CD4-positive, alpha-beta T cell treated with Interleukin-1 beta for 1 hour (primary cell): ENCODE data around the gene SREK1IP1.
A peak's percentile ranks its signal among the peaks of the same experiment; 100 is the strongest.

Experiments used
- DNase-seq, 2 donors: peaks; one replicate each; pipeline ENCODE4 v3.0.0-alpha.2; 2020 to 2022

SREK1IP1 gene

GRCh38 chr5:64768358-64769312 is at the start of gene SREK1IP1, which contains the start of gene CWC27:
Gene SREK1IP1 (minus strand): TSS chr5:64768691. CDS start chr5:64768517, 174 bp downstream.
Gene CWC27 (plus strand): TSS chr5:64768930. CDS start chr5:64769147, 217 bp downstream.
- DNase-seq = peak; percentile 81 to 87

DNA sequence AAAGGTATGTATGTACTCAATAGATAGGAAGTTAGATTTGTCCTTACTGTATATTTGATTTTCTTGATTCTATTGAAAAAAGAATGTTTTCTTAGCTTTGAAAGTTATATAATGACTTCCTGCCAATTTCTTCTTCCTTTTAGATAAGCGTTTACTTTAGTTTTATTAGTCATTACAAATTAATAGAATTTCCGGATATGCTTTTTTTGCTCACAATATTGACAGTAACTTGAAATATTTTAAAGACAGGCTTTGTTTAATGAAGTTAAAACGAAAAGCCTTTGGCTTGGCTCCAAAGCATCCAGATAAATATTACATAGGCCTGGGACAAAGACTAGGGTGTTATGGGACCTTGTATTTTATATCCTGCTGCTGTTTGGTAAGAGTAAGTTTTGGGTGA is 49.8 kb upstream of the SREK1IP1 start:
- DNase-seq = no peak

GRCh38 chr5:64814073-64814472 is 45.6 kb upstream of the SREK1IP1 start:
- DNase-seq = no peak

DNA sequence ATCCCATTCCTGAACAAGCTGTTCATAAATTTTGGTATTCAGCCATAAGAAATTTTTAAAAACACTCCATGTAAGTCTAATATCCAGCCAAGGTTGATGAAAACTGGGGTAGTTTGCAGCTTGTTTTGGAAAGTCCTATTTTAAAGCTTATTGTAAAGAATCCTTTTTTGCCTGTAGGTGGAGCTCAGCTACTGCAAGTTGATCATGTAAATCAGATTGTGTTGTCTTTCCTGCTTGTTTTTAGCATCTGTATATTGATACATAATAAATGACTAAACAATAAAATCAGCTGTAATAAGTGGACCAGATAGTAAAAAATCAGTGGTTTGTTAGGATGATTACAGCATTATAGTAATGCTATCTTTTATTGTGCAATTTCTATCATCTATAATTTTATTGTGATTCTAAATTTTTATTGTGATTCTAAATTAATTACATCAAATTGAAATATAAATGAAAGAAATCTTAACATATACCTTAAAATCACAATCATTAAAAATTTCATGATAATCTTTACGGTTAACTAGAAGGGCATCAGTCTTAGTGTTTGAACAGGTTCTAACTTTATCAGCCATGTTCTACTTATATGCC is 42.7 kb upstream of the SREK1IP1 start:
- peak in 1 of 2 donors; percentile 49 for DNase-seq

DNA sequence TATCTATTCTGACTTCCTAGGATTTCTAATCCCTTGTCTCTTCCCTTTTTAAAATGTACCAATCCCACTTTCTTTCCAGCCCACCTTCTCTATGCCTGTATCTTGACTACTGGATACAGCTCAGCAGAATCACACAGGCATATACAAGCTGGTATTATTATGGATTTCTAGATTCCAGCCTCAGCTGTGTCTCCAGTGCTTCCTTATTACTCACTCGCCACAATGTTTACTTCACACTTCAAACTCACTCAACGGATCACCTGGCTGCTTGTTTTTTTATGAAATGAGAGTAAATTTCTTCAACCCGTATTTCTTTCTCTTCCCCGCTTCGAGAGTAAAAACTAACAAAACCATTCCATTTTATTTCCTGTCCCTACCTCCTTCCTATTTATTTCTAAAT is 39.0 kb upstream of the SREK1IP1 start:
- no peak for DNase-seq

GRCh38 chr5:64806537-64806936 is 38.0 kb upstream of the SREK1IP1 start:
- no peak for DNase-seq

DNA sequence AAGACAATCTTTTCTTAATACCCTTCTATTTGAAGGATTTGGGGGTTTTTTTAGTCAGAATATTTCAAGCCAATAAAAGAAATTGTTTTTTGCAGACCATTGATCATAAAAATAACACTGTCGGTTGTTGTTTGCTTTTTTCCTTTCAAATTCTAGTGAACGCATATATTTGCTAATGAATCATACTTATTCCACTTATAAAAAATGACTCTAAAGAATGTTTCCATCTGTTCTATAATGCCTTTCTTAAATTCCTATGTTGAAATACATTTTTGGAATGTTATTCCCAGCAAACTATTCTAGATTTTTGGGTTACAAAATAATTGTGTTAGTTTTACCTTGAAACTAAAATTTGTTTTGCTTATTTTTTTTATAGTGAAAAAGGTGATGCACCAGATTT is 32.4 kb upstream of the SREK1IP1 start:
- no peak for DNase-seq

- no peak for DNase-seq
Observed at GRCh38 chr5:64796301-64796700, 27.8 kb upstream of the SREK1IP1 start.

- no peak for DNase-seq
Observed at GRCh38 chr5:64794053-64794770, 25.7 kb upstream of the SREK1IP1 start.

- no peak for DNase-seq
Observed at GRCh38 chr5:64792469-64792868, 24.0 kb upstream of the SREK1IP1 start.

- no peak for DNase-seq
Observed at GRCh38 chr5:64790210-64790609, 21.7 kb upstream of the SREK1IP1 start.

DNA sequence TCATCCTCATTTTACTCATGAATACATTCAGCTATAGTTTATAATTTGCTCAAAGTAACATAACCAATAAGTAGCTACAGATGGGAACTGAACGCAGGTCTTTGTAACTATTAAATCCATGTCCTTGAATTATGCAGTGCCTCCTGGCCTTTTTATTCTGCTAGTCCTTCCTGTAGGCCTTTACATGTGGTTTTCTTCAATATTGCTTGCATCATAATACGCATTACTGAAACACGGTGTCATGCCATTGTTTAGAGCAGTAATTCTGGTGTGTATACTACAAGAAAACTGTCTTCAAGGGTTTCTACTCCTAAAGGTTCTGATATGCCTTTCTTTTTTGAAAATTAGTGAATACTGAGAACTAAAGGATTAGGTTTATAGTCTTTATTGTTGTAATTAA is 21.0 kb upstream of the SREK1IP1 start:
- DNase-seq = no peak

DNA sequence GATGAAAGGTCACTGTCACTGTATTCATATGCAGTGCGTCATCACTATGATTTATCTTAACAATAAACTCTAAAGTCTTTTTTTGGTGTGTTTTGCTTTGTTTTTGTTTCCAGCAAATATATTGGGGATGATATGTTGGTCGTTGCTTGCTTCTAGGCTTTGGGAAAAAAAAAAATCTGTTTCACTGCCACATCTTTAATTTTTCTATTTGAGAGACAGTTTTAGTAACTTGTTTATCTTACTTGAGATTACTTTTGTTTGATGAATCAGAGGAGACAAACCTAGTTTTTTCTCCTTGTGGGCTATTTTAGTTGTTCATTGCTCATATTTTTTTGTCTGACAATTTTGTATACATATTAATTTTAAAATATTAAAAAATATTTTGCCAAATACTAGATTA is 19.7 kb upstream of the SREK1IP1 start:
- no peak for DNase-seq

DNA sequence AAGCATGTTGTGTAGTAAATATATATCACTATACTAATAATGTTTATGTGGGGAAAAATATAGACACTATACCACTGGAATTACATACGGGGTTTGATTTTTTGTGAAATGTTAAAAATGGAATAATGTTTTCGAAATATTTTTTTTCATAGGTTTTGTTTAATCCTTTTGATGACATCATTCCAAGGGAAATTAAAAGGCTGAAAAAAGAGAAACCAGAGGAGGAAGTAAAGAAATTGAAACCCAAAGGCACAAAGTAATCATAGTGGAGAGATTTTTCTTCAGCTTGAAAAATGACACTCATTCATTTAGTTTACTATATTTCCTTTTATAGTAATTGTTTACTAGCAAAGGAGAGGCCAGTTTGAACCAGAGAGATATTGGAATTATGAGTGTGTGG is 17.9 kb upstream of the SREK1IP1 start:
- DNase-seq = no peak

DNA sequence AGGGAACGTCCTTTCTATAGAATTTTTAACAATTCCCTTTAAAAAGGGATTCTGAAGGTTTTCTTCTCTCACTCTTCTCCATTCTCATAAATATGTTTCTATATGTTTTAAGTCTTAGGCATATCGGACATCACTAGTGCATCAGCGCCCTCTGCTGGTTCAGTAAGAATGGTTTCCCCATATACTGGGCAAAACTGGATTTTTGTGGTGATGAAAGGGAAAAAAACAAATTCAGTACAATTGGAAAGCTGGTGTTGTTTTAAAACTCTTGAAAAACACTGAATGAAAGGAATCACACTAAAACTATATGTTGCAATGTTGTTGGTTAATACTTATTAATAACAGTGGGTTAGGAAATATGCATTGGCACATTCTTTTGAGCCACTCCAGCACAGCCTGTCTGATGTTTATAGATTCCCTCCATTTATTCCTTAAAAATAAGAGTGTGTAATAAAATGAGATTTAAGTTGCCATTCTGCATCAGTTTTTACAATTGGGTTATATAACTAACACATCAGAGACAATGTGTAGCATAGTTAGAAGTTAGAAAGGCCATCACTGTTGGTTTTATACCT is 16.0 kb upstream of the SREK1IP1 start:
- peak; percentile 61 to 72 for DNase-seq

DNA sequence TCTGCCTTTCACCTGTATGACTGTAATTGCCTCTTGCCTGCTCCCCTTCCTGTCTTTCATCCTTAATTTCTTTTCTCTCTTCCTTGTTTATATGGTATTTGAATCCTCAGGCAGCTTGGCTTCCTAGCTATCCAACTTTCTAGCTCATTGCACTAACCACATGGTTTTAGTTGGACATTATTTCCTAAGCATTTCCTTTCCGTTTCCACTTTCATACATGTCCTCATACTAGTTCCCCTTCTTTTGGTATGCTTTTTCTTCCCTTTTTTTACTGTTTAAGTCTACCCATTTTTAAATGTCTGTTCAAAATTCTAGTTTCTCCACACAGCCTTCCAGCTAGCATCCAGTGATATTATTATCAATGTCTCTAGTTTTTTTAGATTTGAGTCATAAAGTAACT is 6.8 kb upstream of the SREK1IP1 start:
- no peak for DNase-seq

- no peak for DNase-seq
Observed at GRCh38 chr5:64773533-64773932, 5.0 kb upstream of the SREK1IP1 start.

- no peak for DNase-seq
Observed at GRCh38 chr5:64771736-64772135, 3.2 kb upstream of the SREK1IP1 start.

DNA sequence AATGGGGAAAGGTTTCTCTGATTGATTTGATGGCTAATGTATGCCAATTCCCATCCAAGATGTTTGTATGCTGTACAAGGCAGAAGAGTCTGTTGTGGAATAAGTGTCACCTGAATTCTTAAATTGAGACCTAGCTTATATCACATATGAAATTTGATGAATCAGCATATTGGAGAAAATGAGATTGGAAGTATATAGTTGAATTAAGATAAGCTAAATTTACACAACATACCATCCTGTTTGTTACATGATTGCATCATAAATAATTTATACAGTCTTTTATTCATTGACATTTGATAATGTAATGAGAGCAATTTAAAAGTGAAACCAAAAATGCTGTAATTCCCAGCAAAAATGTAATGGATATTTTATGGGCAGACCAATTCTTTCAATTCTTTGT is 1.4 kb upstream of the SREK1IP1 start:
- DNase-seq = no peak

DNA sequence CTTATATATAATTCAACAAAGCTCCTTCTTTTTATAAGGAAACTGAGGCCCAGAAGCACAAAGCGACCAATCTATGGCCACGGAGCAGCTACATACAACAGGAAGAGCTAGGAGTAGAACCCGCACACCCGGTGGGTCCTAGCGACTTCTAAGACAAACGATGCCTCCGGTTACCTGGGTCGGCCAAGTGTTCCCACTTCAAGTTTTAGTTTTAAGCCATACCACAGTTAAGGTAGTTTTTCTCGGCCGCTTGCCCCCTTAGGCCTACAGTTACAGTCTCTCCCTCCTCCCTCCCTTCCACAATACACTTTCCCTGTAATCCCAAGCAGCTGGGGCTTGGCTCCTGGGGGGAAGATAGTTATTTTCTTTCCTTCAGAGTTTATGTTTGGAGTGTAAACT is 533 bp downstream of the SREK1IP1 start:
- DNase-seq = no peak

DNA sequence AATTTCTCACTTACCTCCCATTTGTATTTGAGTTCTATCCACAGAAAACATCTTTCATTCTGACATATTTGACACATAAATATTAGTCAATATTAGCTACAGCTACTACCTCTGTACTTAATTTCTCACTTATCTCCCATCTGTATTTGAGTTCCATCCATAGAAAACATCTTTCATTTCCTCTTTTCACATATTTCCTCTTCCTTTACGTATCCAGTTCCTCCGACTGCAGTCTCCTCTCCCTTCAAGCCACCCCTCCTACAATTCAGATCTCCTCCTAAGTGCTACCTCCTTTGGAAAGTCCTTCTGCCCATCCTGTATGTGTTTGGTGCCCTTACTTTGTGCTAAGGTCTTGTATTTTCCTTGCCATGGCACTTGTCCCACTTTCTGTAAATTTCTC is 1.6 kb downstream of the SREK1IP1 start:
- no peak for DNase-seq

DNA sequence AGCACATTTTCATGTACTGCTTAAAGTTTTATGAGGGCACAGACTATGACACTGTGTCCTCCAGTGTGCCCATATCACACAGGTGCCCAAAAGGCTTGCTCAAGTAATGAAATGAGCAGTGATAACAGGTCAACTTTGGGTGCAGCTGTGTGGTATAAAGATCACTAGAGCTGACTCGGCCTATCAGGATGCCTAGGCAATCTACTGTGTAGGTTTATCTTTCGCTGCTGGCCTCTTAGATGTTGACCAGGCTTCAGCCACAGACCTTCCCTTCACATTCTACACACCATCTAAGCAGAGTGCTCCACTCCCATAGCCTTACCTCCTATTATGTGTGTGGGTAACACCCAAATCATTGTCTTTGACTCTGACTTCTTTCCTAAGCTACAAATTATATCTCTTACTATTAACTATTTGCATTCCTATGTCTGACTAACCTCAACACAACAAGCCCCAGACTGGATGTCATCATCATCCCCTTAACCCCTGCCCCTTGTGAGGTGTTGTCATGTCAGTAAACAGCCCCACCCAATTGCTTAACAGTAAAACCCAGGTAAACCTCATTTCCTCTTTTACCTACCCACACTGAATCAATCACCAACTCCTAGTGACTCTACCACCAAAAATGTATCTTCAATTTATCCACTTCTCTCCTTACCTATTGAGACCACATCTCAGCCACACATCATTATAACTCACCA is 2.5 kb downstream of the SREK1IP1 start:
- DNase-seq = peak in 1 of 2 donors; percentile 9
